Karpas-422 (cell line): ENCODE data around the gene MUC5B. TPM values are rescaled to one million over a fixed set of nuclear protein-coding genes. Genes with fewer than 3 reads are reported as not detected.

Source experiments
- DNase-seq: peaks from one replicate; pipeline ENCODE4 v3.0.0-alpha.2; 2015
- H2AFZ ChIP-seq: fragments of 200-600 bp; sonication (generic); 2 replicates; pipeline ENCODE4 v1.6.1; 2014; ENCODE audit warnings: antibody characterized with exemption, low read length, mixed read lengths
- H3K27ac ChIP-seq: fragments of 200-600 bp; sonication (generic); 2 replicates; pipeline ENCODE4 v1.5.1; 2014; ENCODE audit warnings: mild to moderate bottlenecking, low read length, moderate library complexity
- H3K27me3 ChIP-seq: fragments of 200-600 bp; sonication (generic); 2 replicates; pipeline ENCODE4 v1.6.1; 2014; ENCODE audit warnings: low read length, mixed read lengths
- H3K36me3 ChIP-seq: fragments of 200-600 bp; sonication (generic); 2 replicates; pipeline ENCODE4 v1.6.1; 2014; ENCODE audit warnings: low read length, mixed read lengths; ENCODE audit not compliant: insufficient read depth
- H3K4me1 ChIP-seq: fragments of 200-600 bp; sonication (generic); 2 replicates; pipeline ENCODE4 v1.6.1; 2014; ENCODE audit warnings: mild to moderate bottlenecking, low read length, mixed read lengths
- H3K4me2 ChIP-seq: fragments of 200-600 bp; sonication (generic); 2 replicates; pipeline ENCODE4 v1.6.1; 2014; ENCODE audit warnings: low read length, low read depth, mild to moderate bottlenecking; ENCODE audit not compliant: poor library complexity, severe bottlenecking
- H3K4me3 ChIP-seq: fragments of 200-600 bp; sonication (generic); 2 replicates; pipeline ENCODE4 v1.5.1; 2014; ENCODE audit warnings: mild to moderate bottlenecking, antibody characterized with exemption, low read length, mixed read lengths
- H3K79me2 ChIP-seq: fragments of 200-600 bp; sonication (generic); 2 replicates; pipeline ENCODE4 v1.6.1; 2014; ENCODE audit warnings: mild to moderate bottlenecking, low read length, mixed read lengths
- H3K9ac ChIP-seq: fragments of 200-600 bp; sonication (generic); 2 replicates; pipeline ENCODE4 v1.6.0; 2014; ENCODE audit warnings: low read length
- H3K9me2 ChIP-seq: fragments of 200-600 bp; sonication (generic), shearing (Covaris generic); replicated peaks from 2 replicates; pipeline ENCODE4 v1.6.0; 2014; ENCODE audit warnings: mild to moderate bottlenecking, low read length, moderate library complexity; ENCODE audit not compliant: insufficient read depth
- H3K9me3 ChIP-seq: fragments of 300-700, 200-600 bp; sonication (generic); 2 replicates; pipeline ENCODE4 v1.6.1; 2014; ENCODE audit warnings: low read length, mixed read lengths
- H4K20me1 ChIP-seq: fragments of 200-600 bp; sonication (generic); 2 replicates; pipeline ENCODE4 v1.6.1; 2014; ENCODE audit warnings: mild to moderate bottlenecking, antibody characterized with exemption, low read length, low read depth; ENCODE audit not compliant: insufficient read depth
- total RNA-seq: library from RNA; depleted of rRNA; stranded (reverse); fragments of >200 nt; shearing (Covaris generic); gene quantifications from 2 replicates; pipeline ENCODE4 v1.2.3, GENCODE V29; 2014; ENCODE audit warnings: low replicate concordance

The MUC5B gene
- total RNA-seq, 1 experiment from 2014 or later = 0.04 TPM

DNA sequence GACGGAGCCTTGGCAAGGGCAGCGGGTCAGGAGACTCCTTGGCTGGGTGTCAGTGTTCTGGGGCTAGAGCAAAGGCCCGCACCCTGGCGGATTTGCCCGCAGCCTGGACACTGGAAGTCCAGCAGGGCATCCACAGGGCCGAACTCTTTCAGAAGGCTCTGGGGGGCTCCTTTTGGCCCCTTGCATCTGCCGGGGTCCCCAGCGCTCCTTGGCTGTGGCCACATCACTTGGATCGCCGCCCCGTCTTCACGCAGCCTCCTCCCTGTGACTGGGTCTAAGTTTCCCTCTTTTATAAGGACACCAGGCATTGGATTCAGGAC, 45.1 kb upstream of the MUC5B start:
- Histone ChIP-seq H4K20me1 (no peaks in the 10 kb centered on the region), H3K9ac (no peak overlapping the region), H3K9me3 (peaks cover 13% of the 10 kb centered on the region), H3K9me2 (no peaks in the 10 kb centered on the region), H3K4me3 (no peak overlapping the region), H3K4me2 (no peak overlapping the region), H3K79me2 (no peaks in the 10 kb centered on the region), H3K27ac (no peak overlapping the region), H3K27me3 (no peaks in the 10 kb centered on the region), H2AFZ (no peak overlapping the region), H3K36me3 (no peaks in the 10 kb centered on the region), H3K4me1 (no peaks in the 10 kb centered on the region)
- DNase-seq = no peak

DNA sequence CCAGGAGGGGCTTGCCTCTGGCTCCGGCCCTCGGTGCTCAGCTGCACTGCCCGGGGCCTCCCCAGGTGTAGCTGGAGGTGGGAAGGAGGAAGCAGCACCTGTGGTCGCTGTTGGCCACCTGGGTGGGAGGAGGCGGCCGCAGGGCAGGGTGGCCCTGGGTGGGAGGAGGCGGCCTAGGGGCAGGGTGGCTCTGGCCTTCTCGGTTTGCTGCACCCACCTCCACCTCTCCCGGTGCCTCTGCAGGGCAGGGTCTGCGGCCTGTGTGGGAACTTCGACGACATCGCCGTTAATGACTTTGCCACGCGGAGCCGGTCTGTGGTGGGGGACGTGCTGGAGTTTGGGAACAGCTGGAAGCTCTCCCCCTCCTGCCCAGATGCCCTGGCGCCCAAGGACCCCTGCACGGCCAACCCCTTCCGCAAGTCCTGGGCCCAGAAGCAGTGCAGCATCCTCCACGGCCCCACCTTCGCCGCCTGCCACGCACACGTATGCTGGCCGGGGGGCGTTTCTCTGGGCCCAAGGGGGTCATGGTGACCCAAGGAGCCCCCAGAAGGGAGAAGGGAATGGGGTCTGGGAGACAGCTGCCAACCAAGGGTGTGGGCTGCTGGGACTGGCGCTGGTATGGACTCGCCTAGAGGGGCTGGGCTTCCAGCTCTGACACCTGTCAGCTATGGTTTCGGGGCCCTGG, 44.5 kb upstream of the MUC5B start:
- no peaks in the 10 kb centered on the region for H3K27me3 ChIP-seq
- H3K36me3 ChIP-seq = no peaks in the 10 kb centered on the region
- H3K4me2 ChIP-seq = no peak overlapping the region
- no peak for DNase-seq
- H4K20me1 ChIP-seq = no peaks in the 10 kb centered on the region
- H2AFZ ChIP-seq = no peak overlapping the region
- no peaks in the 10 kb centered on the region for H3K9me2 ChIP-seq
- H3K27ac ChIP-seq = no peak overlapping the region
- peaks cover 9% of the 10 kb centered on the region; the same call in 1 of the 2 replicates for H3K9me3 ChIP-seq
- no peaks in the 10 kb centered on the region for H3K79me2 ChIP-seq
- no peak overlapping the region for H3K4me3 ChIP-seq
- H3K9ac ChIP-seq = no peak overlapping the region
- no peaks in the 10 kb centered on the region for H3K4me1 ChIP-seq

DNA sequence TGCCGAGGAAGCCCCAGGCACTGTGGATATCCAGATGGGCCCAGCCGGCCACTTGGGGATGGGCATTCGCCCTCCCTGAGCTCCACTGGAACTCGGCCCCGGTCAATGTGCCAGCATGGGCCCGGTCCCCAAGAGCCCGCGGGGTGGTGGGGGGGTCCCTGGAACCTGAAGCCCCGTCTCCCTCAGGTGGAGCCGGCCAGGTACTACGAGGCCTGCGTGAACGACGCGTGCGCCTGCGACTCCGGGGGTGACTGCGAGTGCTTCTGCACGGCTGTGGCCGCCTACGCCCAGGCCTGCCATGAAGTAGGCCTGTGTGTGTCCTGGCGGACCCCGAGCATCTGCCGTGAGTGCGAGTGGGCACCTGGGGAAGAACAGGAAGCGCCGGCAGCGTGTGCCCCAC, 44.0 kb upstream of the MUC5B start:
- H3K79me2 ChIP-seq = no peaks in the 10 kb centered on the region
- no peak overlapping the region for H3K4me2 ChIP-seq
- no peak overlapping the region for H2AFZ ChIP-seq
- H3K4me1 ChIP-seq = no peaks in the 10 kb centered on the region
- H3K9me2 ChIP-seq = no peaks in the 10 kb centered on the region
- no peak overlapping the region for H3K4me3 ChIP-seq
- peaks cover 5% of the 10 kb centered on the region; the same call in 1 of the 2 replicates for H3K9me3 ChIP-seq
- H3K36me3 ChIP-seq = no peaks in the 10 kb centered on the region
- H3K27me3 ChIP-seq = no peaks in the 10 kb centered on the region
- no peak for DNase-seq
- H3K9ac ChIP-seq = no peak overlapping the region
- H4K20me1 ChIP-seq = no peaks in the 10 kb centered on the region
- H3K27ac ChIP-seq = no peak overlapping the region

DNA sequence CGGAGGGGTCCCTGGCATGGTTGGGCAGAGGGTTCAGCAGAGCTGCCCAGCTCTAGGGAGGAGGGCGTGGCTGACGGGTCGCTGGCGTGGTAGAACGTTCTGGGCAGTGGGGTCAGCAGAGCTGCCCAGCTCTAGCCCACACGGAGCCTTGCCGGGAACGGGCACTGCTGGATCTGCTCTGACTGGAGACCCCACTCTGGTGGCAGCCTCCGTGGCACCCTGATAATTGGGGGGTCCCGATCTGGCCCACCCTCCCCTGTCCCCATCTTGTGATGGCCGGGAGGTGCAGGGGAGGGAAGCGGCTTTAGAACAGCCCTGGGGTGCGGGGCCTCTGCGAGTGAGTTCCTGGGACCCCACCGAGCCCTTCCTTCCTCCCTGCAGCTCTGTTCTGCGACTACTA, 43.2 kb upstream of the MUC5B start:
- H3K9me2 ChIP-seq = no peaks in the 10 kb centered on the region
- DNase-seq = no peak
- H3K79me2 ChIP-seq = no peaks in the 10 kb centered on the region

DNA sequence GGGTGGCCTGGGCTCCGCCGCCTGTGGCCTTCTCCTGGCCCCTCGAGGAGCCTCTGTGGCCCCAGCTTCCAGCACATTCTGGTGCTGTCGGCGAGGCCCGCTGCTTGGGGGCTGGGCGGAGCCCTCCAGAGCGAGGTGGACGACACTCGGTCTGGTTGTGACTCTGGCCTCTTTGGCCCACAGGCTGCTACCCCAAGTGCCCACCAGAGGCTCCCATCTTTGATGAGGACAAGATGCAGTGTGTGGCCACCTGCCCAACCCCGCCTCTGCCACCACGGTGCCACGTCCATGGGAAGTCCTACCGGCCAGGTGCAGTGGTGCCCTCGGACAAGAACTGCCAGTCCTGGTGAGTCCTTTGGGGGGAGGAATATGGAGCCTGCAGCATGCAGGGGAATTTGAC, 42.7 kb upstream of the MUC5B start:
- DNase-seq = no peak
- H3K27ac ChIP-seq = no peak overlapping the region
- no peaks in the 10 kb centered on the region for H3K27me3 ChIP-seq
- H3K9ac ChIP-seq = no peak overlapping the region
- H3K9me3 ChIP-seq = no peaks in the 10 kb centered on the region; the same call in 1 of the 2 replicates
- no peak overlapping the region for H3K4me2 ChIP-seq
- no peaks in the 10 kb centered on the region for H3K79me2 ChIP-seq
- H3K4me1 ChIP-seq = no peaks in the 10 kb centered on the region
- no peaks in the 10 kb centered on the region for H3K36me3 ChIP-seq
- no peak overlapping the region for H3K4me3 ChIP-seq
- H3K9me2 ChIP-seq = no peaks in the 10 kb centered on the region
- H2AFZ ChIP-seq = no peak overlapping the region
- H4K20me1 ChIP-seq = no peaks in the 10 kb centered on the region

More for the DNA sequence above, 43.2 kb upstream of the MUC5B start:
- no peaks in the 10 kb centered on the region for H4K20me1 ChIP-seq
- H3K36me3 ChIP-seq = no peaks in the 10 kb centered on the region
- H2AFZ ChIP-seq = no peak overlapping the region
- H3K4me3 ChIP-seq = no peak overlapping the region
- H3K27me3 ChIP-seq = no peaks in the 10 kb centered on the region
- no peak overlapping the region for H3K4me2 ChIP-seq
- H3K9ac ChIP-seq = no peak overlapping the region
- no peaks in the 10 kb centered on the region for H3K4me1 ChIP-seq
- H3K9me3 ChIP-seq = no peaks in the 10 kb centered on the region; the same call in 1 of the 2 replicates
- no peak overlapping the region for H3K27ac ChIP-seq

DNA sequence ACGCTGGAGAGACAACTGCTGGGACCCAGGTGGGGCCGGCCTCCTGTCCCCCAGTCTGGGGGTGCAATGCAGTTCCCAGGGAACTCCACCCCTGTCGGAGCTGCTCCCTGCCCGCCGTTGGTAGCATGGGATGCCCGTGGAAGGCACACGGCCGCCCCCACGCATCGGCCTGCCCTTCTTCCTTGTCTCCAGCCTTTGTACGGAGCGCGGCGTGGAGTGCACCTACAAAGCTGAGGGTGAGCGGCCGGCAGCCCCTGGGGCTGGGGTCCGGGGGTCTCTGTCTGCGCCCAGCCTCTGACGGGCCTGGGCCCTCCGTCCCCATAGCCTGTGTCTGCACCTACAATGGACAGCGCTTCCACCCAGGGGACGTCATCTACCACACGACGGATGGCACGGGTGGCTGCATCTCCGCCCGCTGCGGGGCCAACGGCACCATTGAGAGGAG, 41.9 kb upstream of the MUC5B start:
- no peaks in the 10 kb centered on the region for H3K4me1 ChIP-seq

DNA sequence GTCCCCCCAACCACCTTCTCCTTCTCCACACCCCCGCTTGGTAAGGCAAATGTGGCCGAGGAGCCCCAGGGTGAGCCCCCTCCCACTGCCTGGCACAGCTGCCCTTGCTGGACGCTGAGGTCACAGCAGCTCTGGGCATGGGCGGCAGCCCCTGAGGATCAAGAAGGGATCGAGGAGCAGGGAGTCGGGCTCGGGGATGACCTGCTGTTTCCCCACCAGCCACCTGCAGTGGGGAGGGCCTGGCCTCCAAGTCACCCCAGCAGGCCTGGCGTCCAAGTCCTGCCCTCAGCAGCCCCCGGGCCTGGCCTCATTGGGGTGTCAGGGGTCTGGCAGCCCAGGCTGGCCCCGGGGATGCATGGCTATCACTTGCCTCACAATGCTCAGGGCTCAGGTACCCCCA, 41.4 kb upstream of the MUC5B start:
- no peaks in the 10 kb centered on the region for H3K36me3 ChIP-seq

More for the DNA sequence above, 41.9 kb upstream of the MUC5B start:
- no peak for DNase-seq
- Histone ChIP-seq H4K20me1 (no peaks in the 10 kb centered on the region), H3K4me3 (no peak overlapping the region), H3K9ac (no peak overlapping the region), H3K9me2 (no peaks in the 10 kb centered on the region), H3K27ac (no peak overlapping the region), H2AFZ (no peak overlapping the region), H3K9me3 (no peaks in the 10 kb centered on the region; the same call in 1 of the 2 replicates), H3K4me2 (no peak overlapping the region), H3K79me2 (no peaks in the 10 kb centered on the region), H3K27me3 (no peaks in the 10 kb centered on the region), H3K36me3 (no peaks in the 10 kb centered on the region)

DNA sequence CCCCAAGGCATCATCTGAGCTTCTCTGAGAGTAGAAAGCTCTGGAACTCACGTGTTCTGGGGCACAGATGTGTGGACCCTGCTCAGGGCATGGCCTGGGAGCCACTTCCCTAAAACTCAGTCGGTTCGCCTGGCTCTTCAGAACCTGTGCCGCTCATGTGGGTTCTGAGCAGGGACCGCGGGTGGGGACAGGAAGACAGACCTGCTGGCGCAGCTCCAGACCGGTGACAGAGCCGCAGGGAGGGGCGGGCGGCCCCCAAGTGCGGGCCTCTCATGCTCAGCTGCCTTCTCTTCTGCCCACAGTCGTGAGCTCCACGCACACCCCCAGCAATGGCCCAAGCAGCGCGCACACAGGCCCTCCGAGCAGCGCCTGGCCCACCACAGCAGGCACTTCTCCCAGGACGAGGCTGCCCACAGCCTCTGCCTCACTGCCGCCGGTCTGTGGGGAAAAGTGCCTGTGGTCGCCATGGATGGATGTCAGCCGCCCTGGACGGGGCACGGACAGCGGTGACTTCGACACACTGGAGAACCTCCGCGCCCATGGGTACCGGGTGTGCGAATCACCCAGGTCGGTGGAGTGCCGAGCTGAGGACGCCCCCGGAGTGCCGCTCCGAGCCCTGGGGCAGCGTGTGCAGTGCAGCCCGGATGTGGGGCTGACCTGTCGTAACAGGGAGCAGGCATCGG, 40.9 kb upstream of the MUC5B start:
- DNase-seq = no peak
- Histone ChIP-seq H3K4me3 (no peak overlapping the region), H3K79me2 (no peaks in the 10 kb centered on the region), H3K36me3 (no peaks in the 10 kb centered on the region), H3K27ac (no peak overlapping the region), H3K27me3 (no peaks in the 10 kb centered on the region), H3K9ac (no peak overlapping the region), H3K9me3 (no peaks in the 10 kb centered on the region), H2AFZ (no peak overlapping the region), H4K20me1 (no peaks in the 10 kb centered on the region), H3K4me2 (no peak overlapping the region), H3K4me1 (no peaks in the 10 kb centered on the region), H3K9me2 (no peaks in the 10 kb centered on the region)

More for the DNA sequence above, 41.4 kb upstream of the MUC5B start:
- H3K9me2 ChIP-seq = no peaks in the 10 kb centered on the region
- no peak overlapping the region for H3K4me3 ChIP-seq
- H3K4me2 ChIP-seq = no peak overlapping the region
- no peaks in the 10 kb centered on the region for H3K79me2 ChIP-seq
- H2AFZ ChIP-seq = no peak overlapping the region
- no peaks in the 10 kb centered on the region for H3K4me1 ChIP-seq
- no peak for DNase-seq
- no peaks in the 10 kb centered on the region for H3K27me3 ChIP-seq
- H3K9me3 ChIP-seq = no peaks in the 10 kb centered on the region; the same call in 1 of the 2 replicates
- H3K9ac ChIP-seq = no peak overlapping the region
- H4K20me1 ChIP-seq = no peaks in the 10 kb centered on the region
- H3K27ac ChIP-seq = no peak overlapping the region
